Activated CD8-positive, alpha-beta T cell treated with anti-CD3 and anti-CD28 coated beads for 36 hours (primary cell): ENCODE results near the gene BTBD17. TPM values are rescaled to one million over a fixed set of nuclear protein-coding genes. Genes with fewer than 3 reads are reported as not detected.

Experiments
- ATAC-seq: fragments of 200-7000 bp; cut with Tn5 transposase; one replicate; pipeline ENCODE4 v1.10.0; 2021; ENCODE audit warnings: mild to moderate bottlenecking, moderate library complexity
- CTCF ChIA-PET: fragments of 350-600 bp; sonication (Branson Sonifier 250); formaldehyde crosslinking; loops from one replicate; lab custom pipeline; 2021; ENCODE audit warnings: antibody characterized with exemption; lab: Charles Lee
- POLR2A ChIA-PET: fragments of 350-600 bp; sonication (Branson Sonifier 250); formaldehyde crosslinking; loops from one replicate; lab custom pipeline; 2021; ENCODE audit warnings: antibody characterized with exemption; lab: Charles Lee
- DNase-seq: peaks from one replicate; pipeline ENCODE4 v3.0.0-alpha.2; 2020
- H3K27ac Mint-ChIP-seq: one replicate; pipeline ENCODE4 v1.8.0; 2021; ENCODE audit warnings: mild to moderate bottlenecking, mixed read lengths
- H3K27me3 Mint-ChIP-seq: one replicate; pipeline ENCODE4 v1.8.0; 2021; ENCODE audit warnings: mixed read lengths
- H3K36me3 Mint-ChIP-seq: one replicate; pipeline ENCODE4 v1.8.0; 2021; ENCODE audit warnings: low read depth, mixed read lengths
- H3K4me1 Mint-ChIP-seq: one replicate; pipeline ENCODE4 v1.8.0; 2021; ENCODE audit warnings: low read depth, mixed read lengths
- H3K4me3 Mint-ChIP-seq: one replicate; pipeline ENCODE4 v1.8.0; 2021; ENCODE audit warnings: mild to moderate bottlenecking, moderate library complexity, mixed read lengths
- H3K9me3 Mint-ChIP-seq: one replicate; pipeline ENCODE4 v1.8.0; 2021; ENCODE audit warnings: mixed read lengths
- CTCF ChIP-seq: fragments of 200-600 bp; IDR thresholded peaks from one replicate; pipeline ENCODE4 v1.8.0; 2022; ENCODE audit warnings: antibody characterized with exemption, mild to moderate bottlenecking
- intact Hi-C: fragments of 100-400 bp; cut with micrococcal nuclease; formaldehyde crosslinking; loops from one replicate; pipeline ENCODE4 v1.10.0; 2022
- total RNA-seq, 2 experiments: library from RNA; stranded (reverse); gene quantifications; one replicate each; pipeline ENCODE4 v1.2.3, GENCODE V29; 2021

BTBD17 gene
- total RNA-seq, 2 experiments from 2014 or later, result not detected

DNA sequence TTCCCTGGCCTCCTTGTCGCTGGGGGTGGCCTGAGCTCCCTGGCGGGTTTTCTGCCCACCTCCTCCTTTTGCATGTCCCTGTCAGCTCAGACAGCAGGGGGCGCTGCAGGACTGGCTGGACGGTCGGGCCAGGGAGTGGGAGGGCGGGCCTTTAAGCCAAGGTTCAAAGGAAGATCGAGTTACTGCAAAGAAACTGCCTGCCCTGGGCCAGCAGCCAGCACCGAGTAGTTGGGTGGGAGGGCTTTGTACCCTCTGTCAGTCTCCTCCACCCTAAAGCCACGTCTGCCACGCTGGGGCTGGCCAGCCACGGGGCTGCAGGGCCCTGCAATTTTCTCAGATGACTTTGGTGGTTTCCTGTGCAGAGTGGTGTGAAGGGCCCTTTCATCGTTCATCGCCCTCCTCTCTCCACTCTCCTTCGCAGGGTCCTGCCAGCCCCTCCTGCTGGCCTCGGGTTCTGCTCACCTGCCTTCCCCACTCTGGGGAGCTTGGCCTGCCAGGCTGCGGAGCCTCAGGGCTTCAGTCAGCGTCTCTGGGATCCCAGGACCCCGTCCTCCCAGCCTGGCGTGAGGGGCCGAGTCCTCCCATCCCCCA lies 17.9 kb upstream of the BTBD17 start:
- Mint-ChIP-seq H3K9me3 (no peaks in the 10 kb centered on the region), H3K4me3 (no peak overlapping the region), H3K27me3 (no peaks in the 10 kb centered on the region), H3K36me3 (no peaks in the 10 kb centered on the region), H3K4me1 (no peaks in the 10 kb centered on the region), H3K27ac (no peak overlapping the region)
- ChIA-PET POLR2A (interaction anchor here (1.6 kb wide), 1 partner anchor 13 kb away, joined by 3 read pairs; no protein-coding TSS in a partner anchor), CTCF (interaction anchor here (0.6 to 6.4 kb wide), 59 partner anchors 9 to 278 kb away, joined by 3 to 133 read pairs (median 4); partner anchors contain the start of genes BTBD17, CD300LB and GPR142)
- TF ChIP-seq CTCF, result peak; percentile 94
- intact Hi-C loops, result loop anchor here (1.0 to 10.0 kb wide), 3 partner anchors 78 to 155 kb away; partner anchors contain the start of gene CD300LB
- ATAC-seq, result peak; percentile 95
- DNase-seq, result peak; percentile 96

DNA sequence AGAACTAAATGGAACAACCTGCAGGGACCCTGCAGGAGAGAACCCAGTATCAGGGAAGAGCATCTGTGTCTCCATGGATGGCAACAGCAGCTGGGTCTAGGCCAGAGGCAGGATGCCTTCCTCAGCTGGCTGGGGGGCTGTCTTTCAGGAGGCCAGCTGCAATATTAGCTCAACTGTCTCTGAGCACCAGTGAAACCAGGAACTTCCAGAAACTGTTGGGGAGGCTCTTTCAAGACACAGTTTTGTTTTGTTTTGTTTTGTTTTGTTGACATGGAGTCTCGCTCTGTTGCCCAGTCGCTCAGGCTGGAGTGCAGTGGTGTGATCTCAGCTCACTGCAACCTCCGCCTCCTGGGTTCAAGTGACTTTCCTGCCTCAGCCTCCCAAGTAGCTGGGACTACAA lies 13.2 kb upstream of the BTBD17 start:
- DNase-seq (no peak), ATAC-seq (no peak)
- intact Hi-C loops, result loop anchor here (5.0 to 10.0 kb wide), 2 partner anchors 117 to 160 kb away; partner anchors contain the start of gene CD300LB
- ChIA-PET POLR2A (no interaction called here), CTCF (interaction anchor here (2.0 kb wide), 1 partner anchor 82 kb away, joined by 9 read pairs; no protein-coding TSS in a partner anchor)
- no peak overlapping the region for H3K4me3 Mint-ChIP-seq
- no peaks in the 10 kb centered on the region for H3K27me3 Mint-ChIP-seq
- H3K27ac Mint-ChIP-seq, result no peak overlapping the region
- no peaks in the 10 kb centered on the region for H3K4me1 Mint-ChIP-seq
- no peaks in the 10 kb centered on the region for H3K9me3 Mint-ChIP-seq
- no peaks in the 10 kb centered on the region for H3K36me3 Mint-ChIP-seq
- no peak for TF ChIP-seq CTCF

DNA sequence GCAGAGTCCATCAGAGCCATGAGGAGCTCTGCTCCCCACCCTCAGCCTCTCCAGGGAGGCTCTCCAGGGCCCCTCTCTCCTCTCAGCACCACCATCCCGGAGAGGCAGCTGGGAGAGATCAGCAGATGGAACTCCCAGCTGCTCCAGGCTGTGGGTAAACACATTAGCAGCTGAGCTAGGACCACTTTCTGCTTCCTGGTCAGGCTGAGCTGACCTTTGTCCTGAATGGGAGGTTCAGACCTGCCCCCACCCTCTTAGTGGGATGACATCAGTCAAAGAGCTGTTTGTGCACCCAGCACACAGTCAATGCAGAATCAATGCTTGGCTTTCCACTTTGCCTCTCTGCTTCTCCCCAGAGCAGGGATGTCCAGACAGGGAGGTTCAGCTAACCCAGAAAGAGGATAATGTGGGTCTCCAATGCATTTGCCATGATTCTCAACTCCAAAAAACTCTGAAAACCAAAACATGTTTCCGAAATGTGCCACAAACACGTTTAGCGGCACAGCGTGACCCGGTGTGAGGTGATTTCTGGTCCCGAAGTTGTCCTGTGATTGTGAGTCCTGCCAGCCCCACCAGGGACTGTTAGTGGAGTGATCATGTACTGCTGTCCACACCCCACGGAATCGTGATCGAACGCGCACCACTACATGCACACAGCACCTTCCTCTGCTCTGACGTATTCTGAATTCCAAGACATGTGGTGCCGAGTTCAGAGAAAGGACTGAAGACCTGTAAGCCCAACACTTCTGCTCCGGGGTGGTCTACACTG lies 12.4 kb upstream of the BTBD17 start:
- no peak overlapping the region for H3K27ac Mint-ChIP-seq
- H3K9me3 Mint-ChIP-seq, result no peaks in the 10 kb centered on the region
- H3K4me1 Mint-ChIP-seq, result peaks cover 6% of the 10 kb centered on the region
- CTCF ChIA-PET, result interaction anchor here (0.6 to 2.0 kb wide), 3 partner anchors 21 to 1245 kb away, joined by 3 to 9 read pairs (median 4); no protein-coding TSS in a partner anchor
- POLR2A ChIA-PET, result no interaction called here
- no peak overlapping the region for H3K4me3 Mint-ChIP-seq
- no peaks in the 10 kb centered on the region for H3K36me3 Mint-ChIP-seq
- DNase-seq (no peak), ATAC-seq (no peak)
- TF ChIP-seq CTCF, result no peak
- intact Hi-C loops, result loop anchor here (10.0 kb wide), 1 partner anchor 161 kb away; the partner anchor contains the start of gene CD300LB
- H3K27me3 Mint-ChIP-seq, result no peaks in the 10 kb centered on the region

GRCh38 chr17:74372426-74372825 lies 10.8 kb upstream of the BTBD17 start:
- intact Hi-C loops, result loop anchor here (10.0 kb wide), 1 partner anchor 162 kb away; the partner anchor contains the start of gene CD300LB
- no peak for TF ChIP-seq CTCF
- H3K27ac Mint-ChIP-seq, result no peak overlapping the region
- ATAC-seq (no peak), DNase-seq (no peak)
- peaks cover 15% of the 10 kb centered on the region for H3K4me1 Mint-ChIP-seq
- H3K27me3 Mint-ChIP-seq, result no peaks in the 10 kb centered on the region
- ChIA-PET CTCF (interaction anchor here (1.4 to 1.9 kb wide), 2 partner anchors 11 to 19 kb away, joined by 3 to 5 read pairs; partner anchors contain the start of gene BTBD17), POLR2A (interaction anchor here (0.7 kb wide), 1 partner anchor 108 kb away, joined by 3 read pairs; no protein-coding TSS in a partner anchor)
- H3K4me3 Mint-ChIP-seq, result no peak overlapping the region
- no peaks in the 10 kb centered on the region for H3K9me3 Mint-ChIP-seq
- H3K36me3 Mint-ChIP-seq, result no peaks in the 10 kb centered on the region
